H9 (cell line): Measurements from ENCODE around the gene MINDY2. TPM values are rescaled to one million over a fixed set of nuclear protein-coding genes. Genes with fewer than 3 reads are reported as not detected.

ENCODE experiments used
- DNase-seq: peaks from one replicate; pipeline ENCODE4 v3.0.0-alpha.2; 2017
- H2AFZ ChIP-seq: one replicate; pipeline ENCODE4 v1.6.1; 2013; ENCODE audit warnings: mild to moderate bottlenecking, low read length, control low read depth, moderate library complexity
- H2AK5ac ChIP-seq: 2 replicates; pipeline ENCODE4 v1.6.1; 2013; ENCODE audit warnings: low read length, control low read depth, mixed read lengths; ENCODE audit not compliant: insufficient read length
- H2BK120ac ChIP-seq: one replicate; pipeline ENCODE4 v1.6.1; 2013; ENCODE audit warnings: low read depth, mild to moderate bottlenecking, low read length, control low read depth, inconsistent platforms; ENCODE audit not compliant: poor library complexity, severe bottlenecking
- H2BK12ac ChIP-seq: 2 replicates; pipeline ENCODE4 v1.6.1; 2013; ENCODE audit warnings: low read length, control low read depth, mixed read lengths, low read depth; ENCODE audit not compliant: insufficient read length
- H2BK15ac ChIP-seq: 2 replicates; pipeline ENCODE4 v1.6.1; 2013; ENCODE audit warnings: low read depth, low read length, control low read depth
- H2BK20ac ChIP-seq: one replicate; pipeline ENCODE4 v1.6.1; 2013; ENCODE audit warnings: low read depth, mild to moderate bottlenecking, low read length, control low read depth, inconsistent platforms; ENCODE audit not compliant: poor library complexity, severe bottlenecking
- H2BK5ac ChIP-seq: 2 replicates; pipeline ENCODE4 v1.6.1; 2013; ENCODE audit warnings: low read length, control low read depth, mixed read lengths; ENCODE audit not compliant: insufficient read length
- H3K14ac ChIP-seq: 2 replicates; pipeline ENCODE4 v1.6.1; 2013; ENCODE audit warnings: low read length, control low read depth; ENCODE audit not compliant: insufficient read depth
- H3K18ac ChIP-seq: 2 replicates; pipeline ENCODE4 v1.6.1; 2013; ENCODE audit warnings: low read depth, mild to moderate bottlenecking, mixed read lengths, low read length, control low read depth; ENCODE audit not compliant: insufficient read length
- H3K23ac ChIP-seq: 2 replicates; pipeline ENCODE4 v1.6.1; 2013; ENCODE audit warnings: low read length, control low read depth, mixed read lengths, low read depth; ENCODE audit not compliant: insufficient read length
- H3K23me2 ChIP-seq: 2 replicates; pipeline ENCODE4 v1.6.1; 2013; ENCODE audit warnings: low read depth, mild to moderate bottlenecking, mixed read lengths, low read length, control low read depth; ENCODE audit not compliant: insufficient read length, poor library complexity, severe bottlenecking
- H3K27ac ChIP-seq: 2 replicates; pipeline ENCODE4 v1.5.1; 2013; ENCODE audit warnings: low read length, control low read depth, mixed read lengths, low read depth; ENCODE audit not compliant: insufficient read length
- H3K27me3 ChIP-seq: 2 replicates; pipeline ENCODE4 v1.6.1; 2013; ENCODE audit warnings: low read length, control low read depth, inconsistent platforms; ENCODE audit not compliant: insufficient read depth
- H3K4ac ChIP-seq: 2 replicates; pipeline ENCODE4 v1.6.1; 2013; ENCODE audit warnings: low read depth, mild to moderate bottlenecking, control low read depth, inconsistent platforms, low read length, moderate library complexity
- H3K4me1 ChIP-seq: 2 replicates; pipeline ENCODE4 v1.6.1; 2013; ENCODE audit warnings: low read length, control low read depth, inconsistent platforms; ENCODE audit not compliant: insufficient read depth
- H3K4me2 ChIP-seq: 2 replicates; pipeline ENCODE4 v1.6.1; 2013; ENCODE audit warnings: low read length, control low read depth, mixed read lengths; ENCODE audit not compliant: insufficient read length, insufficient read depth
- H3K56ac ChIP-seq: 2 replicates; pipeline ENCODE4 v1.6.1; 2013; ENCODE audit warnings: low read depth, mild to moderate bottlenecking, mixed read lengths, low read length, control low read depth; ENCODE audit not compliant: insufficient read length
- H3K79me1 ChIP-seq: 2 replicates; pipeline ENCODE4 v1.6.1; 2013; ENCODE audit warnings: low read depth, mild to moderate bottlenecking, moderate library complexity, low read length, control low read depth, inconsistent platforms; ENCODE audit not compliant: insufficient read depth, poor library complexity, severe bottlenecking
- H3K79me2 ChIP-seq: 2 replicates; pipeline ENCODE4 v1.6.1; 2013; ENCODE audit warnings: low read length, control low read depth, inconsistent platforms; ENCODE audit not compliant: insufficient read depth
- H3K9ac ChIP-seq: 2 replicates; pipeline ENCODE4 v1.6.1; 2013; ENCODE audit warnings: low read length, control low read depth, mixed read lengths; ENCODE audit not compliant: insufficient read length; ENCODE audit errors: extremely low read depth
- H3K9me3 ChIP-seq: one replicate; pipeline ENCODE4 v1.6.1; 2013; ENCODE audit warnings: low read depth, low read length, inconsistent platforms; ENCODE audit not compliant: control insufficient read depth
- H3T11ph ChIP-seq: one replicate; pipeline ENCODE4 v1.6.1; 2013; ENCODE audit warnings: mild to moderate bottlenecking, low read length, control low read depth, inconsistent platforms
- H4K20me1 ChIP-seq: one replicate; pipeline ENCODE4 v1.6.1; 2013; ENCODE audit not compliant: control insufficient read depth, insufficient read length, insufficient read depth
- H4K5ac ChIP-seq: 2 replicates; pipeline ENCODE4 v1.6.1; 2013; ENCODE audit warnings: low read depth, mild to moderate bottlenecking, mixed read lengths, low read length, control low read depth; ENCODE audit not compliant: insufficient read length
- H4K8ac ChIP-seq: replicated peaks from 2 replicates; pipeline ENCODE4 v1.6.1; 2013; ENCODE audit warnings: low read length, control low read depth, mixed read lengths, low read depth; ENCODE audit not compliant: insufficient read length
- H4K91ac ChIP-seq: 2 replicates; pipeline ENCODE4 v1.6.1; 2013; ENCODE audit warnings: low read depth, mild to moderate bottlenecking, moderate library complexity, mixed read lengths, low read length, control low read depth; ENCODE audit not compliant: insufficient read length
- H3K27ac Mint-ChIP-seq, 3 experiments: 2 replicates in 2 of 3; 3 replicates in 1 of 3; pipeline ENCODE4 v1.8.0; 2020 to 2021; ENCODE audit warnings: mixed read lengths in 3 of 3, mild to moderate bottlenecking in 1 of 3, moderate library complexity in 1 of 3
- H3K27me3 Mint-ChIP-seq: 2 replicates; pipeline ENCODE4 v1.8.0; 2021; ENCODE audit warnings: low read depth, mild to moderate bottlenecking, moderate library complexity, mixed read lengths
- H3K36me3 Mint-ChIP-seq, 3 experiments: 2 replicates in 2 of 3; 3 replicates in 1 of 3; pipeline ENCODE4 v1.8.0; 2020 to 2021; ENCODE audit warnings: low read depth in 3 of 3, mixed read lengths in 3 of 3; ENCODE audit not compliant: insufficient read depth in 1 of 3
- H3K4me1 Mint-ChIP-seq, 2 experiments: 2 replicates each; pipeline ENCODE4 v1.8.0; 2020; ENCODE audit warnings: mixed read lengths in 2 of 2
- H3K4me3 Mint-ChIP-seq, 2 experiments: 2 replicates in 1 of 2; 3 replicates in 1 of 2; pipeline ENCODE4 v1.8.0; 2020 to 2021; ENCODE audit warnings: mild to moderate bottlenecking in 2 of 2, mixed read lengths in 2 of 2, moderate library complexity in 1 of 2
- H3K9me3 Mint-ChIP-seq, 2 experiments: 2 replicates in 1 of 2; 3 replicates in 1 of 2; pipeline ENCODE4 v1.8.0; 2020; ENCODE audit warnings: mild to moderate bottlenecking in 2 of 2, mixed read lengths in 2 of 2, moderate library complexity in 1 of 2
- whole genome bisulfite sequencing: extraction: QIAGEN DNeasy Blood & Tissue Kit; methylation state at CpG from one replicate; pipeline ENCODE4 v1.1.7; 2013; ENCODE audit warnings: missing lambda C conversion rate, low lambda C conversion rate, mixed read lengths; ENCODE audit not compliant: insufficient read length; ENCODE audit errors: extremely low coverage; 5-methylcytosine and 5-hydroxymethylcytosine counted together
- total RNA-seq: library from RNA; stranded (reverse); gene quantifications from 2 replicates; pipeline ENCODE4 v1.2.1, GENCODE V29; 2021
- TF ChIP-seq, protein P1 (sequence below): fragments of 200-600 bp; sonication (generic); conservative IDR thresholded peaks from 3 replicates; pipeline ENCODE4 v1.8.0; 2021; ENCODE audit warnings: antibody characterized with exemption, mild to moderate bottlenecking

The MINDY2 gene
- total RNA-seq, 1 experiment from 2014 or later, result 32.3 TPM

- H2BK120ac ChIP-seq, result no peak overlapping the region
- H3K14ac ChIP-seq, result peak overlapping the region; percentile 89; the same call in 1 of the 2 replicates
- peak; percentile 57 for DNase-seq
- no peaks in the 10 kb centered on the region for H3K23me2 ChIP-seq
- H2AFZ ChIP-seq, result no peak overlapping the region
- peak overlapping the region in 1 of 3 experiments; percentile 27; a peak in 1 of 7 replicates for H3K27ac Mint-ChIP-seq
- no peaks in the 10 kb centered on the region for H4K20me1 ChIP-seq
- H3K27ac ChIP-seq, result no peak overlapping the region
- peaks cover 0 to 3% of the 10 kb centered on the region in 2 experiments; a peak in 1 of 5 replicates for H3K9me3 Mint-ChIP-seq
- H3K27me3 ChIP-seq, result no peaks in the 10 kb centered on the region
- no peak overlapping the region for H4K91ac ChIP-seq
- H4K5ac ChIP-seq, result no peak overlapping the region
- no peak overlapping the region for H2BK12ac ChIP-seq
- H3K18ac ChIP-seq, result peak overlapping the region; percentile 90
- H3K27me3 Mint-ChIP-seq, result no peaks in the 10 kb centered on the region
- no peak overlapping the region for H2BK20ac ChIP-seq
- H3K4me2 ChIP-seq, result peak overlapping the region; percentile 31
- H3T11ph ChIP-seq, result no peak overlapping the region
- no peaks in the 10 kb centered on the region for H3K4me1 ChIP-seq
- no peaks in the 10 kb centered on the region for H3K79me2 ChIP-seq
- TF ChIP-seq, protein P1, sequence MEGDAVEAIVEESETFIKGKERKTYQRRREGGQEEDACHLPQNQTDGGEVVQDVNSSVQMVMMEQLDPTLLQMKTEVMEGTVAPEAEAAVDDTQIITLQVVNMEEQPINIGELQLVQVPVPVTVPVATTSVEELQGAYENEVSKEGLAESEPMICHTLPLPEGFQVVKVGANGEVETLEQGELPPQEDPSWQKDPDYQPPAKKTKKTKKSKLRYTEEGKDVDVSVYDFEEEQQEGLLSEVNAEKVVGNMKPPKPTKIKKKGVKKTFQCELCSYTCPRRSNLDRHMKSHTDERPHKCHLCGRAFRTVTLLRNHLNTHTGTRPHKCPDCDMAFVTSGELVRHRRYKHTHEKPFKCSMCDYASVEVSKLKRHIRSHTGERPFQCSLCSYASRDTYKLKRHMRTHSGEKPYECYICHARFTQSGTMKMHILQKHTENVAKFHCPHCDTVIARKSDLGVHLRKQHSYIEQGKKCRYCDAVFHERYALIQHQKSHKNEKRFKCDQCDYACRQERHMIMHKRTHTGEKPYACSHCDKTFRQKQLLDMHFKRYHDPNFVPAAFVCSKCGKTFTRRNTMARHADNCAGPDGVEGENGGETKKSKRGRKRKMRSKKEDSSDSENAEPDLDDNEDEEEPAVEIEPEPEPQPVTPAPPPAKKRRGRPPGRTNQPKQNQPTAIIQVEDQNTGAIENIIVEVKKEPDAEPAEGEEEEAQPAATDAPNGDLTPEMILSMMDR, result no peak
- H3K23ac ChIP-seq, result no peak overlapping the region
- H2BK15ac ChIP-seq, result no peak overlapping the region
- no peak overlapping the region for H3K4me3 Mint-ChIP-seq
- no CpG with 5 or more reads among the region's 15 CpGs for WGBS
- peaks cover 5 to 17% (median 6%) of the 10 kb centered on the region in 3 experiments; a peak in 6 of 7 replicates for H3K36me3 Mint-ChIP-seq
- no peaks in the 10 kb centered on the region for H3K9me3 ChIP-seq
- H3K79me1 ChIP-seq, result no peaks in the 10 kb centered on the region
- H3K56ac ChIP-seq, result no peak overlapping the region
- H2BK5ac ChIP-seq, result no peak overlapping the region
- H3K9ac ChIP-seq, result no peak overlapping the region
- H2AK5ac ChIP-seq, result no peak overlapping the region
- H3K4ac ChIP-seq, result no peak overlapping the region
- no peak overlapping the region for H4K8ac ChIP-seq
- peaks cover 6 to 10% of the 10 kb centered on the region in 2 experiments for H3K4me1 Mint-ChIP-seq
Measured at GRCh38 chr15:58865425-58865880, 94.4 kb downstream of the MINDY2 start.
